Activated CD4-positive, CD25-positive, alpha-beta regulatory T cell (primary cell): ENCODE data around the gene DPM3.
"Not testable (repeated sequence)": the region's sequence is repeated elsewhere in the genome, so short reads cannot be mapped to it uniquely, and the experiment has no call there.

ENCODE experiments used
- DNase-seq, 4 experiments: peaks; one replicate each; lab custom pipeline; 2025; lab: John Stamatoyannopoulos, UW

DPM3 gene

GRCh38 chr1:155175281-155175926 lies 35.1 kb upstream of the DPM3 start:
- DNase-seq: no peak

- peak in 3 of 4 experiments; percentile 26 to 39 (median 33) for DNase-seq
Observed at GRCh38 chr1:155174324-155175280, 34.3 kb upstream of the DPM3 start.

GRCh38 chr1:155173478-155174323 lies 33.4 kb upstream of the DPM3 start, which contains the start of gene TRIM46:
TSS of gene TRIM46 (plus strand) at chr1:155173849. CDS start at chr1:155173967, 118 bp downstream.
- peak in 2 of 4 experiments; percentile 29 to 56 for DNase-seq

GRCh38 chr1:155172732-155173477 lies 32.6 kb upstream of the DPM3 start, which contains the start of gene KRTCAP2:
TSS of gene KRTCAP2 (minus strand) at chr1:155173304. CDS start at chr1:155173224, 80 bp downstream.
- DNase-seq: peak; percentile 83 to 90 (median 86)

- no peak for DNase-seq
Observed at GRCh38 chr1:155171836-155172731, 31.8 kb upstream of the DPM3 start.

- no peak for DNase-seq
Observed at GRCh38 chr1:155170806-155171205, 30.5 kb upstream of the DPM3 start.

GRCh38 chr1:155170101-155170785 lies 29.9 kb upstream of the DPM3 start:
- no peak for DNase-seq

GRCh38 chr1:155169541-155169940 lies 29.2 kb upstream of the DPM3 start:
- no peak for DNase-seq

GRCh38 chr1:155168456-155169210 lies 28.3 kb upstream of the DPM3 start:
- no peak for DNase-seq

GRCh38 chr1:155168105-155168445 lies 27.7 kb upstream of the DPM3 start:
- not testable (repeated sequence) for DNase-seq

GRCh38 chr1:155167166-155168104 lies 27.1 kb upstream of the DPM3 start:
- DNase-seq: peak; percentile 67 to 72 (median 72)

- DNase-seq: no peak
Observed at GRCh38 chr1:155166471-155167165, 26.3 kb upstream of the DPM3 start.

GRCh38 chr1:155166051-155166470 lies 25.7 kb upstream of the DPM3 start:
- no peak for DNase-seq

GRCh38 chr1:155164625-155165024 lies 24.3 kb upstream of the DPM3 start:
- DNase-seq: not testable (repeated sequence)

- not testable (repeated sequence) for DNase-seq
Observed at GRCh38 chr1:155163785-155164184, 23.5 kb upstream of the DPM3 start.

- not testable (repeated sequence) for DNase-seq
Observed at GRCh38 chr1:155162631-155163030, 22.3 kb upstream of the DPM3 start.

- no peak for DNase-seq
Observed at GRCh38 chr1:155160128-155160527, 19.8 kb upstream of the DPM3 start.
